PFSK-1 (cell line): Measurements from ENCODE around the gene CACNA1C.

Source experiments
- FOXP2 ChIP-seq: optimal IDR thresholded peaks from 2 replicates; pipeline ENCODE3; 2011; ENCODE audit warnings: borderline replicate concordance, control low read depth, inconsistent platforms; ENCODE audit not compliant: insufficient read depth; ENCODE audit errors: extremely low read length, extremely low read depth
- POLR2AphosphoS5 ChIP-seq: IDR thresholded peaks from 2 replicates; pipeline ENCODE4 v1.6.1; 2012; ENCODE audit warnings: low read depth, mild to moderate bottlenecking, control low read depth, low read length, moderate library complexity
- SIN3A ChIP-seq: IDR thresholded peaks from 2 replicates; pipeline ENCODE4 v1.6.1; 2012; ENCODE audit warnings: mild to moderate bottlenecking, low read length, moderate library complexity, borderline replicate concordance; ENCODE audit not compliant: insufficient read depth
- TAF1 ChIP-seq: IDR thresholded peaks from 2 replicates; pipeline ENCODE4 v1.6.1; 2012; ENCODE audit warnings: low read length, control low read depth, borderline replicate concordance; ENCODE audit not compliant: insufficient read depth
- TF ChIP-seq, protein P1 (sequence below), 2 experiments: IDR thresholded peaks; 2 replicates each; pipeline versions ENCODE4 v1.6.1 to v1.8.0; 2011 to 2012; ENCODE audit warnings: low read depth in 2 of 2, low read length in 2 of 2, control low read depth in 1 of 2, inconsistent platforms in 1 of 2, mild to moderate bottlenecking in 1 of 2, moderate library complexity in 1 of 2; ENCODE audit not compliant: insufficient read depth in 1 of 2

Gene CACNA1C

GRCh38 chr12:2290091-2290490 is 237.3 kb downstream of the CACNA1C start:
- TF ChIP-seq SIN3A (no peak), FOXP2 (no peak), POLR2AphosphoS5 (no peak), TAF1 (no peak)
- TF ChIP-seq, protein P1, sequence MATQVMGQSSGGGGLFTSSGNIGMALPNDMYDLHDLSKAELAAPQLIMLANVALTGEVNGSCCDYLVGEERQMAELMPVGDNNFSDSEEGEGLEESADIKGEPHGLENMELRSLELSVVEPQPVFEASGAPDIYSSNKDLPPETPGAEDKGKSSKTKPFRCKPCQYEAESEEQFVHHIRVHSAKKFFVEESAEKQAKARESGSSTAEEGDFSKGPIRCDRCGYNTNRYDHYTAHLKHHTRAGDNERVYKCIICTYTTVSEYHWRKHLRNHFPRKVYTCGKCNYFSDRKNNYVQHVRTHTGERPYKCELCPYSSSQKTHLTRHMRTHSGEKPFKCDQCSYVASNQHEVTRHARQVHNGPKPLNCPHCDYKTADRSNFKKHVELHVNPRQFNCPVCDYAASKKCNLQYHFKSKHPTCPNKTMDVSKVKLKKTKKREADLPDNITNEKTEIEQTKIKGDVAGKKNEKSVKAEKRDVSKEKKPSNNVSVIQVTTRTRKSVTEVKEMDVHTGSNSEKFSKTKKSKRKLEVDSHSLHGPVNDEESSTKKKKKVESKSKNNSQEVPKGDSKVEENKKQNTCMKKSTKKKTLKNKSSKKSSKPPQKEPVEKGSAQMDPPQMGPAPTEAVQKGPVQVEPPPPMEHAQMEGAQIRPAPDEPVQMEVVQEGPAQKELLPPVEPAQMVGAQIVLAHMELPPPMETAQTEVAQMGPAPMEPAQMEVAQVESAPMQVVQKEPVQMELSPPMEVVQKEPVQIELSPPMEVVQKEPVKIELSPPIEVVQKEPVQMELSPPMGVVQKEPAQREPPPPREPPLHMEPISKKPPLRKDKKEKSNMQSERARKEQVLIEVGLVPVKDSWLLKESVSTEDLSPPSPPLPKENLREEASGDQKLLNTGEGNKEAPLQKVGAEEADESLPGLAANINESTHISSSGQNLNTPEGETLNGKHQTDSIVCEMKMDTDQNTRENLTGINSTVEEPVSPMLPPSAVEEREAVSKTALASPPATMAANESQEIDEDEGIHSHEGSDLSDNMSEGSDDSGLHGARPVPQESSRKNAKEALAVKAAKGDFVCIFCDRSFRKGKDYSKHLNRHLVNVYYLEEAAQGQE (IDR thresholded peaks at IDR 0.05; ENCODE audit: insufficient read depth in 1 of 2, low read depth in 2 of 2, low read length in 2 of 2), result no peak

DNA sequence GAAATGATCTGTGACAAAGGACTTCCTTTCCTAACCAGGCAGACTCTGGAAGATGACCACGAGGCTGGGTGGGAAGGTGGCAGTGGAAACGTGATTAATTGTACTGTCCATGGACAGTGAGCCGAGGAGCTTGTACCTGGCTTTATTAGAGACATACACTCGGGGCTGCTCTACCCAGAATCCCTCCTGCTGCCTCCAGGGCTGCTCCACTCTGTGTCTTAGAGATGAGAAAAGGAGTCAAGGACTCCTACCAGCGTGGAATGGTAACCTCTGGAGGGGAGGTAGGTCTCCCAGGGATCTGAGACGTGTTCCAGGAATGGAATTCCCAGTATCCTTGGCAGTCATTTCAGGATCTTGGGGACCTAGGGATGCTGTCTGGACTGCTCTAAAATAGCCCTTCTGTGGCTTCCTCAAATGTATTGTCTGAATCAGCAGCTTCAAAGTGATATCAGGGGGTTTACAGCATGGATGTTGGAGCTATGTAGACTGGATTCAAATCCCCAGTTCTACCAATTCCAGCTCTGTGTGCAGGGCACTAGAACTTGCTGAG is 237.8 kb downstream of the CACNA1C start:
- TF ChIP-seq SIN3A (no peak), TAF1 (no peak), POLR2AphosphoS5 (no peak), FOXP2 (no peak)
- TF ChIP-seq, protein P1 (IDR thresholded peaks at IDR 0.05; ENCODE audit: insufficient read depth in 1 of 2, low read depth in 2 of 2, low read length in 2 of 2), result no peak

DNA sequence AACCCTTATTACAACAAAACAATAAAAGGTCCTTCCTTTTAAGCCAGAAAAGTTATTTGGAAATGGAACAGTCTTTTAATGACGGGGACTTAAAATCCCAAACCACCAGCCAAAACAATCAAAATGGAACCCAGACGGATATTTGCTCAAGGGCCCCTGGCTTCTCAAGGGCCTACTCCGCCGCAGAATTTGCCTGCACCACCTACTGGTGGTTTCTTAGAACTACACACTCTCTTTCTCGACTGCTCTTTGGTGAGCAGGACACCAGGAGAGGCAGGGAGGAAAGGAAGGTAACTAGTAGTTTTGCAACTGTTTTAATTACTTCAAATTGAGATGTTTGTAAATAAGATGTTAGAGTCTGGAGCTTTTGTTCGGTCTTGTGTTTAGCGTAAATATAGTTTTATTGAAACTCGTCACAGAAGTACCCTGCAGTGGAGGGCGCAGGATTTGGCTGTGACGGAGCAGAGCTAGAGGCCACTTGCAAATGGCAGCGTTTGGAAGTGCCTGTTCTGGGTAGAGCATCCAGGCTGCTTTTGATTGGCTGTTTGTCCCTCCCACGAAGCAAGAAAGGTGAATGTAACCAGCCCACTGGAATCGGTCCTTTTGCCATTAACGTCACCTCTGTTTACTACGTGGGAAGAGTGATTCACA is 238.5 kb downstream of the CACNA1C start:
- TF ChIP-seq SIN3A, result no peak
- no peak for TF ChIP-seq FOXP2
- TF ChIP-seq, protein P1 (IDR thresholded peaks at IDR 0.05; ENCODE audit: insufficient read depth in 1 of 2, low read depth in 2 of 2, low read length in 2 of 2), result no peak
- TF ChIP-seq TAF1, result no peak
- TF ChIP-seq POLR2AphosphoS5, result no peak

DNA sequence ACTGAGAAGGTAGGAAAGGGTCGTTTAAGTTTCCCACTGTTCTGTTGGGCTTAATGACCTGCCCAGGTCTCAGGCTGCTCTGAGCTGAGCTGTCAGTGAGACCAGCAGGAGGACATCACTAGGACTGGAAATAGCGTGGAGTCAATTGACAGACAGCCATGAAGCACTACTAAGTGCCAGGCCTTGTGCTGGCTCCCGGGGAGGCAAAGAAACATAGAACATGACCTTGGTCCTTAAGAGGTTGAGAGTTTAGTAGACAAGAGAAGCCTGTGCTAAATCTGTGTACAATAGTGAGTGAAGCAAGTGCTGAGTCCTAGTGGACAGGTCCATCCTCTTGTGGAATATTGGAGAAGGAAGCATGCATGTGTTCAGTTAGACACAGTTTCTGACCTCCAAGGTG is 239.2 kb downstream of the CACNA1C start:
- TF ChIP-seq FOXP2 (no peak), POLR2AphosphoS5 (no peak), TAF1 (no peak)
- TF ChIP-seq, protein P1 (IDR thresholded peaks at IDR 0.05; ENCODE audit: insufficient read depth in 1 of 2, low read depth in 2 of 2, low read length in 2 of 2), result no peak
